OCI-LY3 (cell line): ENCODE results near the gene ASMTL.

Experiments
- H2AFZ ChIP-seq: fragments of 200-600, 300-600 bp; shearing (Covaris generic); 2 replicates; pipeline ENCODE4 v1.6.0; 2014; ENCODE audit warnings: antibody characterized with exemption, low read depth, low read length
- H3K27ac ChIP-seq: fragments of 200-600, 300-600 bp; sonication (generic); 2 replicates; pipeline ENCODE4 v1.5.1; 2014; ENCODE audit warnings: mild to moderate bottlenecking, low read length, moderate library complexity, mixed read lengths
- H3K27me3 ChIP-seq: fragments of 200-600, 300-600 bp; sonication (generic); 2 replicates; pipeline ENCODE4 v1.6.1; 2014; ENCODE audit warnings: low read depth, low read length, mixed read lengths
- H3K36me3 ChIP-seq: fragments of 200-600, 300-600 bp; sonication (generic); replicated peaks from 2 replicates; pipeline ENCODE3; 2014; ENCODE audit warnings: low read depth, low read length, mixed read lengths
- H3K4me1 ChIP-seq: fragments of 300-600, 200-600 bp; sonication (generic); 2 replicates; pipeline ENCODE4 v1.6.1; 2014; ENCODE audit warnings: low read length, mixed read lengths
- H3K4me2 ChIP-seq: fragments of 200-600, 300-600 bp; sonication (generic); 2 replicates; pipeline ENCODE4 v1.6.1; 2014; ENCODE audit warnings: low read length, mixed read lengths
- H3K4me3 ChIP-seq: fragments of 300-600, 200-600 bp; sonication (generic); 2 replicates; pipeline ENCODE4 v1.5.1; 2014; ENCODE audit warnings: antibody characterized with exemption, mild to moderate bottlenecking, low read length, moderate library complexity
- H3K79me2 ChIP-seq: fragments of 300-600, 200-600 bp; shearing (Covaris generic); 2 replicates; pipeline ENCODE4 v1.6.1; 2014; ENCODE audit warnings: mild to moderate bottlenecking, low read length, mixed read lengths
- H3K9ac ChIP-seq: fragments of 300-600, 200-600 bp; shearing (Covaris generic); 2 replicates; pipeline ENCODE4 v1.6.0; 2014; ENCODE audit warnings: mild to moderate bottlenecking, low read length, moderate library complexity
- H3K9me3 ChIP-seq: fragments of 200-600, 300-600 bp; shearing (Covaris generic); 2 replicates; pipeline ENCODE4 v1.6.1; 2014; ENCODE audit warnings: low read length, mixed read lengths; ENCODE audit not compliant: insufficient read depth
- H4K20me1 ChIP-seq: fragments of 200-600, 300-600 bp; sonication (generic); 2 replicates; pipeline ENCODE4 v1.6.1; 2016; ENCODE audit warnings: low read length, mixed read lengths; ENCODE audit not compliant: insufficient read depth
- CTCF ChIP-seq: fragments of 200-600, 300-600 bp; sonication (generic); IDR thresholded peaks from 2 replicates; pipeline ENCODE4 v1.5.1; 2014; ENCODE audit warnings: antibody characterized with exemption, low read length, low read depth
- EZH2phosphoT487 ChIP-seq: fragments of 200-600 bp; shearing (Covaris generic); IDR thresholded peaks from 2 replicates; pipeline ENCODE4 v1.6.1; 2018; ENCODE audit warnings: antibody characterized with exemption, mixed run types, low read depth

ASMTL gene

DNA sequence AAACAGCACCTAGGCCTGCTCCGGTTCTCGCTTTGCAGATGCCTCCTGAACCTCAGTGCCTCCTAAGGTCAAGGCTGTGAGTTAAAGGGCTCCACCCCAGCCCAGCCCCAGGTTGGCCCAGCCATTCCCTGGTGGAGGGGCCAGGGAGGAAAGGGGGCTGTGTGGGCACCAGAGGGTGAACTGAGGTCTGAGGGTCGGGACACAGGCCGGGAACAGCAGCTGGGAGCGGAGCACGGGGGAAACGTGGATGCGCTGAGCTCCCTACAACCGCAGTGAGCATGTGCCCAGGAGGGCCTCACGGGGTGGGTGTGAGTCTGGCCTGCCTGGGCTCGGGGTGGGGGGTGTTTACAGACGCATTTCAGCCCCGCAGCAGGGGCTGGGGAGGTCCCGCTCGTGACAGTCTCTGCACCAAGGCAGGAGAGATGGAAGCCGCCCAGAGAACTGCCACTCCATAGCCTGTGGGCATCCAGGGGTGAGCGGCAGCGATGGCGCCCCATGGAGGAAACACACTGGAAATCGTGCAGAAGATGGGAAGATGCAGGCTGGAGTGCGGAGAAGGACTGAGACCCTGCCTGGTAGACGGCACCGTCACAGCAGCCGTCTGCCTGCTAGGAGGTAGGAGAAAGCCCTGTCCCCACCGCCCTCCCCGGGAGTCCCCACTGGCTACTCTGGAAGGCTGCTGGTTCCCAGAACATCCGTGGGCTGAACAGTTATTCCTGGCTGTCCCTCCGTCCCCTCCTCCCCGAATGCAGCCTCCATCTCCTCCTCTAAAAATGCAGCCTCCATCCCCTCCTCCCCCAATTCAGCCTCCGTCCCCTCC, 50.9 kb downstream of the ASMTL start:
- Histone ChIP-seq H3K4me3 (no peak overlapping the region), H3K27ac (no peak overlapping the region), H3K4me2 (no peak overlapping the region), H3K9me3 (no peaks in the 10 kb centered on the region), H4K20me1 (peaks cover 9% of the 10 kb centered on the region; the same call in 1 of the 2 replicates), H3K4me1 (no peaks in the 10 kb centered on the region), H3K36me3 (peaks cover 73% of the 10 kb centered on the region), H3K9ac (no peak overlapping the region), H2AFZ (no peak overlapping the region), H3K79me2 (peaks cover 2% of the 10 kb centered on the region; the same call in 1 of the 2 replicates), H3K27me3 (no peaks in the 10 kb centered on the region)
- TF ChIP-seq EZH2phosphoT487 (no peak), CTCF (no peak)

DNA sequence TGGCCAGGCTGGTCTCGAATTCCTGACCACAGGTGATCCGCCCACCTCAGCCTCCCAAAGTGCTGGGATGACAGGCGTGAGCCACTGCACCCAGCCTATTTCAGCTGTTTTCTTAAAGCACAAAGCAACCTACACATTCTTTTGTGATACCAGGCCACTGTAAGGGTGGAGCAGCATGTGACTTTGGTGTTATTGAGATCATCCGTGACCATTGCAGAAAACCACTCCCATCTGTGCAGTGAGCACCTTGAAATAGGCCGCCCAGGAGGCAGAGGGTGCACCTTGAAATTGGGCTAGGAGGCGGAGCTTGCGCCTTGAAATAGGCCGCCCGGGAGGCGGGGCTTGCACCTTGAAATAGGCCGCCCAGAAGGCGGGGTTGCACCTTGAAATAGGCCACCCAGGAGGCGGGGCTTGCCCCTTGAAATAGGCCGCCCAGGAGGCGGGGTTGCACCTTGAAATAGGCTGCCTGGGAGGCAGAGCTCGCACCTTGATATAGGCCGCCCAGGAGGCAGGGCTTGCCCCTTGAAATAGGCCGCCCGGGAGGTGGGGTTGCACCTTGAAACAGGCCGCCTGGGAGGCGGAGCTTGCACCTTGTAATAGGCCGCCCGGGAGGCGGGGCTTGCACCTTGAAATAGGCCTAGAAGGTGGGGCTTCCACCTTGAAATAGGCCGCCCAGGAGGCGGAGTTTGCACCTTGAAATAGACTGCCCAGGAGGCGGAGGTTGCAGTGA, 51.8 kb downstream of the ASMTL start:
- no peaks in the 10 kb centered on the region for H3K4me1 ChIP-seq
- no peak overlapping the region for H2AFZ ChIP-seq
- H3K4me2 ChIP-seq = no peak overlapping the region
- no peak overlapping the region for H3K27ac ChIP-seq
- H3K27me3 ChIP-seq = no peaks in the 10 kb centered on the region
- no peak overlapping the region for H3K4me3 ChIP-seq
- H3K9me3 ChIP-seq = no peaks in the 10 kb centered on the region
- peaks cover 12% of the 10 kb centered on the region for H4K20me1 ChIP-seq
- TF ChIP-seq EZH2phosphoT487 (no peak), CTCF (no peak)
- peaks cover 72% of the 10 kb centered on the region for H3K36me3 ChIP-seq
- H3K9ac ChIP-seq = no peak overlapping the region
- peaks cover 10% of the 10 kb centered on the region for H3K79me2 ChIP-seq

DNA sequence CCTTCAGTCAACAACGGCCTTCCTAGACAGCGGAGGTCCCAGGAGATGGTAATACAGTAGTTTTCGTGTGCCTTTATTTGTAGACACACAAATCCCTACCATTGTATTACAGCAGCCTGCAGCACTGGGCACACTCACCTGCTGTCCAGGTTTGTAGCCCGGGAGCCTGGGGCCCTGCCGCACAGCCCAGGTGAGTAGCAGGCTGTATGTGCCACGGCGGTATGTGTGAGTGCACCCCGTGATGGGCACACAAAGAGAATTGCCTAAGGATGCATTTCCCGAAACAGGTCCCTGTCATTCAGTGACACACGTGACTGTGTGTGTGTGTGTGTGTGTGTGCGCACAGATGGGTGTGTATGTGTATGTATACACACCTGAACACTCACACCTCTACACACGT, 52.7 kb downstream of the ASMTL start:
- H3K4me1 ChIP-seq = no peaks in the 10 kb centered on the region
- H3K36me3 ChIP-seq = peaks cover 74% of the 10 kb centered on the region
- peaks cover 16% of the 10 kb centered on the region for H4K20me1 ChIP-seq
- H2AFZ ChIP-seq = no peak overlapping the region
- H3K27ac ChIP-seq = no peak overlapping the region
- H3K27me3 ChIP-seq = no peaks in the 10 kb centered on the region
- H3K9me3 ChIP-seq = no peaks in the 10 kb centered on the region
- no peak overlapping the region for H3K4me2 ChIP-seq
- TF ChIP-seq CTCF = no peak
- TF ChIP-seq EZH2phosphoT487 = no peak
- H3K9ac ChIP-seq = no peak overlapping the region
- no peak overlapping the region for H3K4me3 ChIP-seq
- H3K79me2 ChIP-seq = peaks cover 18% of the 10 kb centered on the region
